HG03025 (cell line): Measurements from ENCODE around the gene TRPC6.
"Not testable (repeated sequence)": the region's sequence is repeated elsewhere in the genome, so short reads cannot be mapped to it uniquely, and the experiment has no call there.

Experiments used
- ATAC-seq: cut with Tn5 transposase; IDR thresholded peaks from one replicate; pipeline ENCODE4 v1.9.1; 2021; ENCODE audit warnings: mild to moderate bottlenecking, moderate library complexity; ENCODE audit not compliant: unreplicated experiment, low FRiP score

The TRPC6 gene

DNA sequence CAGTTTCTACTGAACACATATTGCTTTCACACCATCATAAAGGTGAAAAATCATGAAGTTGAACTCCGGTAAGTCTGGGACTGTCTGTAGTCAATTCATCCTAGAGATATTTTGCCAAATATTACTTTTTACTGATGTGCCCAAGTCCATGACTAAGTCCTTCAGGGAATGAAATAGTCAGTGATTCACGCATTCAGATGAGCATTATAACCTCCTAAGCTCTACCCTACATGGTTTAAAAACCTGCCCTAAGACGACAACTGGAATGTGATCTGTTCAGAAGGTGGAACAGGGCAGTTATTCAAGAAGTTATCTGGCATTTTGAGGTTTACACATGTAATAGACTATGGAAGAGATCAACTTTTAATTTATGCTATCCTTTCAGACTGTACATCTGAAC, 125.6 kb downstream of the TRPC6 start:
- no peak for ATAC-seq

DNA sequence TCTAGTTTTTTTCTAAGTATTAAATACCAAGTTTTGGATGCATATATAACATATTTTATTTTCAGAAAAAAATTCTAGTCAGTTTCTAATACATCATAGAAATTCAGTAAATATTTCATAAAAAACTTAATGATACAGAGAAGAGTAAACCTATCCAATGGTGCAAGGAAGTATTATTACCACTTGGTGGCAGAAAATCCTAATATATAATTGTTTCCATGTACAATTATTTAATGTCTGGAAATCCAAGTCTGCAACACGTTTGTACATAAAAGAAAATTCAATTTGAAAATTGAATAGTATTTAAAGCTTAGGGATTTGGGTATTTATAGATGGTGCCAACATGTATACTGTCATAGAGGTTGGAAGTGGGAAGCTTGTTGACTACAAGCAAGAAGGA, 127.0 kb downstream of the TRPC6 start:
- ATAC-seq = no peak

DNA sequence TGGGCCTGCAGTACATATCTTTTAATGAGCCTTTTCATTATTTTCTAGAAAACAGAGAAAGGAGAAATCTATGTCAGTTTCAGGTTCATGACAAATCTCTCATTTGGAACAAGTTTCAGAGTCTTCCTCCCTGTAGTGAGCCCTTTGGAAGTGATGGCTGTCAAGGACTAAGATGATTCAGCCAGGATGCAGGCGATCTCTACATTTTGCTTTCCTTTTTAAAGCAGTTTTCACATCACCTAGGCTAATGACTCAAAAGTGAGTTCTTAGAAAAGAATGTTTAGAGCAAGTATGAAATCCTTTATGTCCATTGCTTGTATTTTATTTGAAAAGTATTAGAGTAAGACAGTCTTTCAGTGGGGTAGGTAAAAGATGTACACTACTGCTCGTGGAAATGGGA, 130.1 kb downstream of the TRPC6 start:
- no peak for ATAC-seq

DNA sequence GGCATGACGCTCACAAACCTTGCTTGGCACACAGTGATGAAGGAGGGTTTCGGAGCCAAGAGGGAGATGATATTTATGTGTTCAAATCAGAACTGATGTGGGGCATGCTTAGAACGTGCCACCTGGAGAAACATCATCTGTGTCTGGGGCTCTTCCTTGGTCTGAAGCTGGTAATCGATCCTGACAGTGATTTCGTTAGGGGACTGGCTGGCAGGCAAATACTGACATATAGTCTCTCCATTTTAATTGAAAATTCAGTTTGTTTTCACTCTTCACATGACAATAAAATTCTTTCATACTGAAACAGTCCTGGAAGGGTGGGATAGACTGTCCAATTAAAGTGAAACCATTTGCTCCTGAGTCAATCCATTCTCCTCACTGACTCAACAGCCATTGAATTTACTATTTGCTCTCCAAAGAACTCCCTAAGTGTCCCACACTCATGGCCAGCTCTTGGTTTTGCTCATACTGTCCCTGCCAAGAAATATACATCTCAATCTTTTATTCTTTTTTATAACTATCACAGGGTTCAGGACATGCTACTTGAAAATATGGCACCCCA, 134.8 kb downstream of the TRPC6 start:
- no peak for ATAC-seq

DNA sequence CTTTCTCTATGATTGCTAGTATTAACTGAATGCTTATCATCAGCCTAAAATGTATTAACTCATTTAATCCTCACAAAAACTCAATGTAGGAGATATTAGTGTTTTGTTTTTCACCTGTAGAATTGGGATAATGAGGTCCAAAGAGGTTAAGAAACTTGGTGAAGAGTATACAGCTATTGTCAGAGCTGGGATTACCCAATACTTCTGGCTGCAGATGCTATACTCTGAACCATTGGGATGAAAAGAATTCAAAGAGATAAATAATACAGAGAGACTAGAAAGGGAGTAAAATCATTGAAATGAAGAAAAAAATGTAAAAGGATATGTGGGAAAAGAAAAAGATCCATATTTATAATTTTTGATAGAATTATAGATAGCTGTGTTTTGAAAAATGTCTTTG, 137.1 kb downstream of the TRPC6 start:
- no peak for ATAC-seq

DNA sequence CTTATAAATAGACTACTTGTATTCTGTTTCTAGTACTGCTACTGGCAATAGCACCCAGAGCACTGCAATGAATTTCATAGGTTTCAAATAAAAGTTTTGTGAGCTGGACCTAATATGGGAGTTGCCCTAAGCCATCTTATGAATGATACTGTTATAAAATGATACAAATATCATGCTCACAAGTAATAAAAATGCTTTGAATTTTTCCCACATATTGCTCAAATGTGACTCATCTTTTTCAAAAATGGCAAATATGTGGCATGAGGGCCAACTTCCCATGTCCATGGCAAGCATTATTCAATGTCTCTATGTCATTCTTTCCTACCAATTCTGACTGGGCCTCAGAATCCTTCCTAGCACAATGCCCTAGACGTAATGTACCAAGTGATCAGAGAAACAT, 137.6 kb downstream of the TRPC6 start:
- no peak for ATAC-seq

DNA sequence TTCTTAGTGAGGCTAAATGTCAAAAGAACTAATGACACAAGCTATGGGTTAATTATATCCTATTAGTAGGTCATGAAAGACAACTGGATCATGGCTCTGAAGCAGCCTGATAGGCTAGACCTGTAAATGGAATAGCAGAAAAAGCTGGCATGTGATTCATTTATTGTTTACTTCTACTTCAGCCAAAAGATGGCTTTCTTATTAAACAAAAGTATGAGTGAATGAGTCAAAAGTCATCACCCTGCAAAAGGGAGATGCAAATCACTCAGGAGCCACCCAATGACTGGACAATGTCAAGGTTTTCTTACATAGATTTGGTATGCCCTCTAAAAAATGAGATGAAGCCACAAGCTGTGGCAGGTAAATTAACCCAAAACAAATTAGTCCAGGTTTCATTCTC, 138.0 kb downstream of the TRPC6 start:
- ATAC-seq = no peak

DNA sequence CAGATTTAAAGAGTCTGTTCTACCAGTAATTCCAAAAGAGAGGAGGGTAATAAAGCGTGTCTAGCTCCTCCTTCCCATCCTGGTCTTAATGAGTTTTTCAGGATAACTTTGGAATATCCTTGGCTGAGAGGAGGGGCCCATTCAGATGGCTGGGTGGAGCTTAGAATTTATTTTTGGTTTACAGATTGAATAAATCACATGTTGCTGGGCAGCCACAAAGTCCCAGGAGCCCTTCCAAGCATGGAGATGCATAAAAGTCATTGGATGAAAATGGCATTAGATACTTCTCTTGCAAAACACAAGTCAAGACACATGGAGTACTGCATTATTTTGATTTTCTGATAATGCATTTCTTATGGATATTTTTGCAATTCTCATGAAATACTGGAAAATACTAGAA, 139.0 kb downstream of the TRPC6 start:
- no peak for ATAC-seq

DNA sequence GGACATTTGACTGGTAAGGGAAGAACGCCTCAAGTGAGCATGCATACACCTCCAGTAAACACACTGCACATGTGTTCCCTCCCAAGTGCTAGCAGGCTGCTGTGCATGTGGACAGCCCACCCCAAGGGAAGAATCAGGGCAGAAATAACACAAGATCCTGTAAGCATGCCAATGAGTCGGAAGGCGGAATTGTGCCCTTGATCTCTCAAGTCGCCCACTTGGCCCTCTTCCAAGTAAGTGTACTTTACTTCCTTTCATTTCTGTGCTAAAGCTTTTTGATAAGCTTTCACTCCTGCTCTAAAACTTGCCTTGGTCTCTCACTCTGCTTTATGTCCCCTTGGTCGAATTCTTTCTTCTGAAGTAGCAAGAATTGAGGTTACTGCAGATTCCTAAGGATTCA, 139.6 kb downstream of the TRPC6 start:
- ATAC-seq = no peak

DNA sequence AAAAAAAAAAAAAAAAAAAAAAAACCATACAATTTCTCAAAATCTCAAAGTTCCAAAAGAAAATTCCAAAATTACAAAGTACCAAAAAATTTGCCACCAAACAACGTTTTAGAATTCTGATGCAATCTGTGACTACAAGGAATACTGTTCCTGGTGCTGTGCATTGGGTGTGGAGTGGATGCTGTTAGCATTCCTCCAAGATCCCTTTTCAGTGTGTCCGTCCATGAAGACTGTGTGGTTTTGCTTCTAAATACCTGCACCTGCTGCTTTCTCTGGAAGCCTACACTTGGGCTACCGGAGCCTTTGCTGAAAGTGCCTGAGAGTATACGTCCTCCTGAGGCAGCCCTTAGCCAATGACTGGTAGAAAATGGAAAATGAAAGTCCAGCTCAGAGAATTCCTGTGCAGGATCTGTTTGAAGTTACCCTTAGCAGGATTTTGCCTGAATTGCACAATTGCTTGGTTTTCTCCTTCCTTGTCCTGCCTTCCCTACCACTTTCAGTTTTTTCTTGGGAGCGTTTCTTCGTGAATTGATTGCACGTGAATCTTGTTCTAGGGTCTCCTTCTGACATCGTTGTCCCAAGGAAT, 140.8 kb downstream of the TRPC6 start:
- no peak for ATAC-seq

DNA sequence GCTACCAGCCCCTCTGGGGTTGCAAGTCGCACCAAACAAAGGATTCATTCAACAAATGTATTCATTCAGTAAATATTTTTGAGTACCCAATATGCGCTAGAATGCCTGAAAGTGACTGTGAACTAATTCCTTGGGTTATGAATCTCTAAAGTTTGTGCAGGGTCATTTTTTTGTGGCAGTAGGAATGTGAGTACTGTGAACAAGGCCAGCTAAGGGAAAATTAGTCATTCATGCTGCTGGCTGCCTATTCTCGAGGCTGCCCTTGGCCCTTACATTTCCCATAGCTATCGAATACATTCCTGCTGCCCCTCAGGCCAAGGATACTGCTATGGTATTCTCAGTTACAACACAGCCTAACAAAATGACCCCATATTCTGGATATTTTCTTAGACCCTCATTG, 141.6 kb downstream of the TRPC6 start:
- no peak for ATAC-seq

DNA sequence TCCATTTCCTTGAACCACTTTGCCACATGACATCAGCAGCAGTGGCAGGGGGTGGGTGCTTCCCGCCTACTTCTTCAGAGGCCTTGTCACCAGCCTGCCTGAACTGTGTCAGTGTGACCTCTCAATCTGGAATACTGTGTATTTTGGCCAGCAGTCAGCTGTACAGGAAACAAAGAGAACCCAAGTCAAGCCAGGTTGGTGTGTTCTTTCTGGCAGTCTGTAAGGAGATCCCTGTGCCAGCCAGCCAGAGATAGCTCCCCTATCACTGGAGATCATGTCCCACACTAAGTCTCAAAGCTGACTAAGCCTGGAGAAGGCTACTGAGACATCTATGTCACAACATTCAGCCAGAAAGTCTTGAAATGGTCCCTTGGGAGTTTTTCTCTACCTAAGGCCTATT, 142.1 kb downstream of the TRPC6 start:
- no peak for ATAC-seq

DNA sequence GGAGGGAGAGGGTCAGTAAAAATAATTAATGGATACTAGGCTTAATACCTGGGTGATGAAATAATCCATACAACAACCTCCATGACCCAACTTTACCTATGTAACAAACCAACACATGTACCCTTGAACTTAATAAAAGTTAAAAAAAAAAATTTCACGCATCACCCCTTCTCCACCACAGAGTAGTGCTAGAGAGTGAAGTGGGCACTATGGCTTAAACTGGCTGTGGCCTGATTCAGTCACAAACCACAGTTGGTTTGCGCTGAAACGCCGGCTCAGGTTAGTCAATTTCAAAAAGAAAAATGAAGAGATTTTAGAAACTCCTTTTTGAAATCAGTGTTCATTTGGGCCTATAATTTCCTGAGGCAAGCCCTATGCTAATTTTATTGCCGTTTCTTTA, 144.3 kb downstream of the TRPC6 start:
- ATAC-seq = no peak

DNA sequence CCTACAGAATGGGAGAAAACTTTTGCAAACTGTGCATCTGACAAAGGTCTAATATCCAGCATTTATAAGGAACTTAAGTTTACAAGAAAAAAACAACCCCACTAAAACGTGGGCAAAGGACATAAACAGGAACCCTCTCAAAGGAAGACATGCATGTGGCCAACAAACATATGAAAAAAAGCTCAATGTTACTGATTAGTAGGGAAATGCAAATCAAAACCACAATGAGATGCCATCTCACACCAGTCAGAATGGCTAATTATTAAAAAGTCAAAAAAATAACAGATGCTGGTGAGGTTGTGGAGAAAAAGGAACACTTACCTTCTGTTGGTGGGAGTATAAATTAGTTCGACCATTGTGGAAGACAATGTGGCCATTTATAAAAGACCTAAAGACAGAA, 145.1 kb downstream of the TRPC6 start:
- ATAC-seq = not testable (repeated sequence)

DNA sequence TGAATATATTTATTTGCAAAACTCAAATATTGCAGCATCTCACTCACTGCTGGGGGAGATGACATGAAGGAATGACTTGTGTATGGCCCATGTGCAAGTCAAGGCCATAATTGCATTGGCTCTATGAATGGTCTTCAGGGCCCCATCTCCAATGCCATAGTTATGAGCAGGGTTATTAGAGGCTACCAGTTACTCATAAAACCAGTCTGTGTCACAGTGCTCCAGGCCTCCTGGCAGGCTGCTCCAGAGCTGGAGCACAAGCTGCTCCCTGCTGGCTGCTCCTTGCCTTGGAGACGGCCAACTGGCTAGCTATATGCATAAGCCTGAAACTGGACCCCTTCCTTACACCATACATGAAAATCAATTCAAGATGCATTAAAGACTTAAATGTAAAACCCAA, 145.7 kb downstream of the TRPC6 start:
- ATAC-seq = no peak

DNA sequence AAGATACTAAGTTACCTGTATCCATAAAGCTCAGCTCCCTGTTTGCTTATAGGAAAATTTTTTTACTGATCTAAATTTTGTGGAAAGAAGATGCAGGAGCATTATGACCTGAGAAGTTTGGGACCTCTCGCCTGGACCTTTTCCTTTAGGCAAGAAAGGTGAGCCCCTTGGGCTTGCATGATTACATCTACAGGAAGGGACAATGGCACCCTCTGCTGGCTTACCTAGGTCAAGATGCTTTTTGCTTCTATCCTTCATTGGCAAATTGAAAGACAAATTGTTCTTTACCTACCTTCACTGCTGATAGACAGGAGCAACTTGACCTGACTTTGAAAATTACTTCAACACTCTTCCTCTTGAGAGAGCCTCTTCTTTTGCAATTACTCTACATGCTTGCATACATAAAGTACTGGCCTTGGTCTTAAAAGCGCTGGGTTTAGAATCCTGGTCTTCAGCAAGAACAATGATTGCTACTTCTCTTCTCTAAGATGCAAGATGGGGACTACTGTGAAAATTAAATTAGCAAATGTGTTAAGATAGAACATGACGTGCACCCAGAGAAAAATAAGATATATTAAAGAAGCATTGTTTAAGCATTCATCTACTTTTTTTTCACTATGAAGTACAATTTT, 147.2 kb downstream of the TRPC6 start:
- ATAC-seq = no peak

DNA sequence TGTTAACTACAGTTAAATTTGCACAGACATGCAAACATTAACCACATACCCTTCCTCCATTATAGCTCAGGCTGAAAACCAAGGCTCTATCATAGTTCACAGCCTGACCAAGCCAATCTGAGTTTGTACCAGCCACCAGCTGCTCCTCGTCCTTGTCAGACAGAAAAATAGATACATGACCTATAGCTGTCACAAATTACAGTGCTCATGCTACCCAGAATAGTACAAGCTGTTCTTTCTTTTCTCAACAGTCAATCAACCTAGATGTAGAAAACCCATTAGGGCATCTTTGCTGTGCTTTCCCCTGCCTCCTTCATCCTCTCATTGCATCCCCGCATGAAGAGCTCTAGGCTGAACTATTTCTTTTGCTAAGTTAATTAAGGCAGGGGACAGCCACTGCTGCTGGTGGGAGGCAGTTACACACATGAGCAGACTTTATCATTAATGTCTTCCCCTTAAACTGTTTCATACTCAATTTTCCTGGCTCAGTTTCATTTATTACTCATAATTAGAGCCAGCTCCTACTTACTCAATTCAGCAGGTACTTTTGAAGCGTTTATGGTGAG, 148.3 kb downstream of the TRPC6 start:
- ATAC-seq = no peak

DNA sequence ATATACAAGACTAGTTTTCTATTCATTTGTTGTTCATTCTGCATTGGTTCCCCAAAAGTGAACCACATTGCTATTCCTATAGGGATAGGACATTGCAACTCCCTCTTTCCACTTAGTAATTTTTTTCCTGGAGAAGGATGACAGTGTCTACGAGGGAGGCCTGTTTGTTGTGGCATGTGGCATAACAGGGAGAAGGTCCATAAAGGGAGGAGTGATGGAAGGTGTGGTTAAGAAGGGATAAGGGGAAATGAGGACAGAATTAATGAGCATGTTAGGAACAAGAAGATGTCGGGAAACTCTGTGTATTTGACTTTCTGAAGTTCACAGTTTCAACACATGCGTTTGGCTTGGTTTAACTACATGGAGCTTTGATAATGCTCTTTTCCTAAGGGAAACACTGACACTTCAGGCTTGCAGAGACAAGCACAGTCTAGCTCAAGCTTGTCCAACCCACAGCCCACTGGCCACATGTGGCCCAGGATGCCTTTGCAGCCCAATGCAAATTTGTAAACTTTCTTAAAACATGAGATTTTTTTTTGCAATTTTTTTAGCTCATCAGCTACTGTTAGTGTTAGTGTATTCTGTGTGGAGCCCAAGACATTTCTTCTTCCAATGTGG, 149.7 kb downstream of the TRPC6 start:
- ATAC-seq = no peak

DNA sequence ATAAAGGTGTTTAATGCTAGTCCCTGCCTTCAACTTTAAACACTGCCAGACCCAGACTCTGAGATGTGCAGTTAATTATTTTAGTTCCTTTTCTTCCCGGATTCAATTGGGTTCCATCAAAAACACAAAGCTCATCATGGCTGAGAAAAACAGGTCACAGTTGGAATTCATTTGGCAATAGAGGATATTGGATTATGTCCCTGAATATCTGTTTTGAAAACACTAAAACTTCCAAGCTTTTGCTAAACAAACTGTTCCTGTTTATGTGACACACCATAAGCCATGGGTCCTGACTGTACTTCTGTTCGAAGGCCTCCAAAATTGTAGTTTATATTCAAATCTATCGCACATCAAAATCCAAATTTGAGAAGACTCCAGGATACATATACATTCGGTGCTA, 150.7 kb downstream of the TRPC6 start:
- no peak for ATAC-seq

DNA sequence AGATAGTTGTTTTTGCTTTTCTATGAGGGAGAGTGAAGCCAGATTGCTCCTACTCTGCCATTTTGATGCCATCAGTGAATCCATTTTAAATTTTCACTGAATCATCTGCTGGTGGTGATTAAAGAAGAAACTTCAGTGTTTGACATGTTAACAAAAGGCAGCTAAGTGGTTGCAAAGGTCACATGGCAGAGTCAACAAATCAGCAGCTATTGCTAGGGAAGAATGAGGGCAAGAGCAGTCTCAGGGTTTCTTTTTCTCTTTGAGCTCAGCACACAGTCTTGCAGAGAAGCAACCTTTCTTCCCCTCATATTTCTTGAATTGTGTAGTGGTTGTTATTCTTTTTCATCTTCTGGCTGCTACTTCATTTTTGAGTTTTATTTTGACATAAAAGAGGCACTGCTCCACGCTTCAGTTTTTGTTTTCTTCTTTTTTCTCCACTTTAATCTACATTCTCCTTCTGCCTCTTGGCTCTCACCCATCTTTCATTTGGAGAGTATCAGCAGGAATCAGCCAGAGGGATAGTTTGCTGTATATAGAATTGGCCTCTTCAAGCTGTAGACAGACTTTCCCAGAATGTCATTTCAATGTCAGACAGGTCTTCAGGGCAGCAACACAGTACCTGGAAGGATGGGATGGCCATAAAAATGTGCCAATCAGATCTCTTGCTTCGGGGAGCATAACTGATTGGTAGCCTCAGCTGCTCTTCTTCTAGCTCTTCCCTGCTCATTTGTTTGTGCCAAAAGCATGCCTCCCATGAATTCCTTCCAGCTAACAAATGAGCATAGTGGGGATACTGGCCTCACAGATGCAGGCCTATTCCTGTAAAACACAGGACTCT, 153.9 kb downstream of the TRPC6 start:
- ATAC-seq = no peak

DNA sequence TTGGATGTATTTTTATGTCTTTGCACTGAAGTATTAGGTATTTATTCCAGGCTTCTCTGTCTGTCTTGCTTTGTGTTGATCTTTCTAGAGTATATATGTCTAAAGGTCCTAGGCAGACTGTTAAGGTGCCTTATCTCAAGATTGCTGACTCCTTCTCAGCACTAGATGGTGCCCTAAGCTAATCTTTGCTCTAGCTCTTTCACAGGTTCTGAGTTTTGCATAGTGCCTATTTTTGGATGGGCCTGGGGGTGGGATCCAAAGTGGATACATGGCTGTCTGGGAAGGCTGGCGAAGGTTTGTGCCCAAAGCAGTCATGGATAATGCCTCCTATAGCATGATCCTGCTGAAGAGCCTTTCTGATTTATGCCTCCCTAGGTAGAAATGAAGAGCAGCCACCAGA, 154.9 kb downstream of the TRPC6 start:
- no peak for ATAC-seq
